Measurements from ENCODE around the gene NRP2.
A peak's percentile ranks its signal among the peaks of the same experiment; 100 is the strongest.

The NRP2 gene

DNA sequence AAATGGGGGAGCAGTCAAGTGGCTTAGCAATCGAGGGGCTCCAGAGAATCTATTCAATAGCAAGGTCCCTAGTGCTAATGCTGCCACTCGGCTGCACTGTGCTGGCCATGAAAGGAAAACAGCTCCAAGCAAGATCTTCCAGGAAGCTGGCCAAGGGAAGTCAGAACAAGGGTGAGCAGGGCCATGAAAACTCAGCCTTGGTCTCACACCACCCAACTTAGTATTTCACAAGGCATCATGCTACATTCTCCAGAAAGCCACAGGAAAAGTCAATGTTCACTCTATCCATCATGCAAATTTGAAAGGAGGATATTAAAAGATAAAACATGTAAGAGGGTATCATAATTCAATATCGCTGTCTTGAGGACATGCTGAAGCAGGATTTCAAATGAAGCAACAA lies 35.7 kb downstream of the NRP2 start:
- TF ChIP-seq, protein P1, sequence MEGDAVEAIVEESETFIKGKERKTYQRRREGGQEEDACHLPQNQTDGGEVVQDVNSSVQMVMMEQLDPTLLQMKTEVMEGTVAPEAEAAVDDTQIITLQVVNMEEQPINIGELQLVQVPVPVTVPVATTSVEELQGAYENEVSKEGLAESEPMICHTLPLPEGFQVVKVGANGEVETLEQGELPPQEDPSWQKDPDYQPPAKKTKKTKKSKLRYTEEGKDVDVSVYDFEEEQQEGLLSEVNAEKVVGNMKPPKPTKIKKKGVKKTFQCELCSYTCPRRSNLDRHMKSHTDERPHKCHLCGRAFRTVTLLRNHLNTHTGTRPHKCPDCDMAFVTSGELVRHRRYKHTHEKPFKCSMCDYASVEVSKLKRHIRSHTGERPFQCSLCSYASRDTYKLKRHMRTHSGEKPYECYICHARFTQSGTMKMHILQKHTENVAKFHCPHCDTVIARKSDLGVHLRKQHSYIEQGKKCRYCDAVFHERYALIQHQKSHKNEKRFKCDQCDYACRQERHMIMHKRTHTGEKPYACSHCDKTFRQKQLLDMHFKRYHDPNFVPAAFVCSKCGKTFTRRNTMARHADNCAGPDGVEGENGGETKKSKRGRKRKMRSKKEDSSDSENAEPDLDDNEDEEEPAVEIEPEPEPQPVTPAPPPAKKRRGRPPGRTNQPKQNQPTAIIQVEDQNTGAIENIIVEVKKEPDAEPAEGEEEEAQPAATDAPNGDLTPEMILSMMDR (IDR thresholded peaks at IDR 0.05; ENCODE audit: borderline replicate concordance, insufficient read depth, low read depth, low read length): no peak
- no peak overlapping the region for H3K4me3 ChIP-seq (ENCODE audit: low read depth, low read length)

DNA sequence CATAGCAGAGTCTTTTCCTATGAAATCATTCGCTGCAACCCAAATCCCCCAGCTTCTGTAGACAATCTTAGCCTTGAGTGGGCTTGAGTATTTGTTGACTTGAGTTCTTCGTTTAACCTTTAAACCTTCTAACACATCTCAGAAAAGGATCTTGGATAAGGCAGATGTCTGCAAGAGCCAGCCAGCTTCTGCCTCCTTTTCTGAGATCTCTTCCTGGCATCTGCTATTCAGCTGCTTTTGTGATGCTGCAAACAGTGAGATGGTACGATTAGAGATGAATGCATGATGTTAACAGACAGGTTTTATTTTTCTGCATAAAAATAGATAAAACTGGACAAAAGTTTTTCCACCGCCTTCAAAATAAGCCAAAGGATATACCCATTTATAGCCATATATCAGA lies 37.5 kb downstream of the NRP2 start:
- TF ChIP-seq, protein P1 (IDR thresholded peaks at IDR 0.05; ENCODE audit: borderline replicate concordance, insufficient read depth, low read depth, low read length): no peak
- no peak overlapping the region for H3K4me3 ChIP-seq (ENCODE audit: low read depth, low read length)

DNA sequence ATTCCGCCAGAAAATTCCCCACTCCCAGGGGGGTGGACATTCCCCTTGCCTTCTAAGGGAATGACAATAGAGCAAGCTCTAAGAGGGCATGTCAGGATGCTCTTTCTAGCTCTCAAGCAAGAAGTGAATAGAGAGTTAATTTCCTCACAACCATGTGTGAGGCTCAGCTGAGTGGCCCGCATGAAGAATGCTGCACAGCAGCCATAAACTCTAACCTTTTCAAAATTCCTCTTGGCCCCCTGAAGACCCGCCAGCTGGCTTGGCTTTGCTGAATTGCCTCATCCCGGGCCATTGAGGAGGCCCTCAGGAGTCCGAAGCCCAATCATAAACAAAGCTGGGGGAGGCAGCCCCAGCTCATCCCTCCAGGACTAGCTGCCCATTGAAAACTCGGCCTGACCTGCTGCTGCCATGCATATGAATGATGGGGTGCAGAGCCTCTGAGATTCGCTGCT lies 38.2 kb downstream of the NRP2 start:
- TF ChIP-seq, protein P1 (IDR thresholded peaks at IDR 0.05; ENCODE audit: borderline replicate concordance, insufficient read depth, low read depth, low read length): no peak
- no peak overlapping the region for H3K4me3 ChIP-seq (ENCODE audit: low read depth, low read length)

DNA sequence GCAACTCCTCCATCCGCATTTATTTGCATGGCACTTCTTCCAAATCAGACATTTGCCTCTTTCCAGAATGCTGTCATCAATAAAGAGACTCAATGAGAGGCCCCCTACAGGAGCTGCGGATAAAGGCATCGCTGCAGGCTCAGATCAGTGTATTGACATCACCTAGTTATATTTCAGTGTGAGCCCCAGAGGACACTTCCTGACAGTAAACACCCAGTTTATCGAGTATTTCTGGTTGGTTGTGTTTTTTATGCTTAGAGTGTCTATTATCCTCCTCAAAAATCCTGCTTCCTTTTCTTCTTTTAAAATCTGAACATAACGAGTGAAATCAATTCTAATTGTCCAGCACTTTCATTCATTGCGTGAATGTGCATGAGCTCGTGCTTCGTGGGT lies 38.8 kb downstream of the NRP2 start:
- no peak overlapping the region for H3K4me3 ChIP-seq (ENCODE audit: low read depth, low read length)
- TF ChIP-seq, protein P1 (IDR thresholded peaks at IDR 0.05; ENCODE audit: borderline replicate concordance, insufficient read depth, low read depth, low read length): peak; percentile 43; the same call in 1 of the 2 replicates

DNA sequence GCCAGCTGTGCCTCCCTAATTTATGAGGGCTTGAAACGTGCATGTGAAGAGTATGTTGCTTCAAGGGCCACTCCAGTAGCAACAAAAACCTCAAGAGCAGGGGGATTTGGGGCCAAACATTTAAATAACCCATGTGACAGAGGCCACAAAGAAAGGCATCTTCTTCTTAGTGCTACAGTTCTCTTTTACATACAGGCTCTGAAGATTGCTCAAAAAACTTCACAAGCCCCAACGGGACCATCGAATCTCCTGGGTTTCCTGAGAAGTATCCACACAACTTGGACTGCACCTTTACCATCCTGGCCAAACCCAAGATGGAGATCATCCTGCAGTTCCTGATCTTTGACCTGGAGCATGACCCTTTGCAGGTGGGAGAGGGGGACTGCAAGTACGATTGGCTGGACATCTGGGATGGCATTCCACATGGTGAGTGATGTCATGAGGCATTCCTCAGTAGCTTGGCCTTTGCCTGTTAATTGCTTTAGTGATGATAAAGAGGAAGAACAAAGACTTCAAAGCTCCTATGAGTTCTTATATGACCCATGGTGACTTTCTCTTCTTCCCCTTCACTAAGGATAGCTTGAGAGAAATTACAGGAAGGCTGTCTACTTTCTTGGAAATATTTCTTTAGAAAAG lies 40.1 kb downstream of the NRP2 start:
- TF ChIP-seq, protein P1 (IDR thresholded peaks at IDR 0.05; ENCODE audit: borderline replicate concordance, insufficient read depth, low read depth, low read length): no peak
- H3K4me3 ChIP-seq (ENCODE audit: low read depth, low read length): no peak overlapping the region

DNA sequence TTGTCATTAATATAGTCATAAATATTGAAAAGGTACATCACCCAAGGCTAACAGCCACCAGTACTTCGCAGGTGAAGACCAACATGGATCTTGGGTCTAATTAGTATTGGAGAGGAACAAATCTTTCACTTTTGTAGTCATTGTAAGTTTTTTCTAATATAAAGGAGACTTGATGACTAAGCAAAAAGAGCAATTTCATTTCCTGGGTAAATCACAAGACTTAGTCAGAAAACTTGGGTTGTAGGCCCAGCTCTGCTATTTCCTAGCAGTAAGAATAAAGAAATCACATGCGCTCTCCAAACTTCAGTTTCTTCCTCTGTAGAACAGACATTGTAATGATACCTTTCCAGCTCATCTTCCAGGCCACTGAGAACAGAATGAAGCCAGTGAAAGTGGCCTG lies 40.9 kb downstream of the NRP2 start:
- TF ChIP-seq, protein P1 (IDR thresholded peaks at IDR 0.05; ENCODE audit: borderline replicate concordance, insufficient read depth, low read depth, low read length): no peak
- H3K4me3 ChIP-seq (ENCODE audit: low read depth, low read length): no peak overlapping the region

DNA sequence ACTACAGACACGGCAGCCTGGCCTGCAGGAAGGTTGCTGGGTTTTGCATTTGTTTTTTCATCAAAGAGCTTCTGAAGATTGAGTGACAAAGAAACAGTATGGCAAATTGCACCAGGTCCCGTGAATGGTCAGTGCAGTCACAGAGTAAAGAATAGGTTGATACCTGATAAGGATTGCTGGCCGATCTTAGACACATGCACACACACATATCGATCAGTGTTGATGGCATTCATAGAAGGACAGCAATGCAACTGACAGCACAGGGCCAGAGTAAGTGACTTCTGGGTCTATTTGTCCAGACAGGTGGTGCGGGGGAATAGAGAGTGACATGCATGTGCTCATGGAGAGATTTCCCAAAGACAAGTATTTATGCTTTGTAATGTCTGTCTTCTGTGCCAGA lies 42.8 kb downstream of the NRP2 start:
- TF ChIP-seq, protein P1 (IDR thresholded peaks at IDR 0.05; ENCODE audit: borderline replicate concordance, insufficient read depth, low read depth, low read length): no peak
- no peak overlapping the region for H3K4me3 ChIP-seq (ENCODE audit: low read depth, low read length)
